Breast epithelium (tissue), 3 donors: ENCODE results near the gene PRKAA1.
"Not testable (repeated sequence)": the region's sequence is repeated elsewhere in the genome, so short reads cannot be mapped to it uniquely, and the experiment has no call there.

ENCODE experiments used
- CTCF ChIP-seq, 3 donors: fragments of 450-650 bp; IDR thresholded peaks; one replicate each; pipeline ENCODE4 v1.5.1; 2016 to 2017; ENCODE audit warnings: antibody characterized with exemption in 3 of 3, mild to moderate bottlenecking in 3 of 3, moderate library complexity in 3 of 3
- POLR2A ChIP-seq: fragments of 450-650 bp; IDR thresholded peaks from one replicate; pipeline ENCODE4 v1.6.1; 2016; ENCODE audit warnings: antibody characterized with exemption, mild to moderate bottlenecking, moderate library complexity
- POLR2AphosphoS5 ChIP-seq, 3 donors: sonication (generic); formaldehyde crosslinking; IDR thresholded peaks; one replicate each; pipeline ENCODE4 v1.6.1; 2017; ENCODE audit warnings: antibody characterized with exemption in 3 of 3

- TF ChIP-seq CTCF (IDR thresholded peaks at IDR 0.05); POLR2A; POLR2AphosphoS5 (IDR thresholded peaks at IDR 0.05): not testable (repeated sequence)
Measured at GRCh38 chr5:40794877-40795276, 3.3 kb downstream of the PRKAA1 start.
